ENCODE results near the gene SCARF1.
A peak's percentile ranks its signal among the peaks of the same experiment; 100 is the strongest.

Gene SCARF1

DNA sequence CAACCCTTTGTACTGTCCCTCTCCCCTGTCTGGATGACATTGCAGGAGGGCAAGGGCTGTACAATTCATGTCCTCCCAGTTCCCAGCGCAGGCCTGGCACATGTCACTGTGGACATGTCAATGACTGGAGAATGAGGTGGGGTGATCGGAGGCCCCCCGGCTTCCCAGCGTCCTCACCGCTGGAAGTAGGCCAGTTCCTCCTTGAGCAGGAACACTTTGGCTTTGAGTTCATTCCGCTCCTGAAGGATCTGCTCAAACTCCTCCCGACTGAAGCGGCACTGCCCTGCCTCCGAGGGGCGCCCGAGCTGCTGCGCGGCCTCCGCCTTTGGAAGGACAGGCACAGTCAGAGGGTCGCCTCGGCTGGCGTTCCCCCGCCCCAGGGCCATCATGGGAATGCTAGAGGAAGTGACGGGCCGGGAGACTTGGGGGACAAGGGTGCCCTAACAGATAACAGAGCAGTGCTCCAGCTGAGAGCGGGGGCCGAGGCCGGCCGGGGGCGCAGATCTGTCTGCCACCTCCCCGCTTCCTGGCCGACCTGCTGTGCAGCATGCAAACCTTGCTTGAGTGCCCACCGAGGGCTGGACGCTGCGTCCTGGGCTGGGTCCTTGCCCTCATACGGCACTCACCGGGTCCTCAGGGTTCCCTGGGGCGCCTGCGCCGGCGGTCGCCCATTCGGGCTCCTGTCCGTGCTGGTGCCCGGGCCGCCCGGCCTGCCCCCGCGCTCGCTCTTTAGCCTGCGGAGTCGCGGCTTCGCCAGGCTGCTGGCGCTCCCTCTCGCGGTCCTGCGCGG lies 2.8 kb upstream of the SCARF1 start:
- no peak for DNase-seq

DNA sequence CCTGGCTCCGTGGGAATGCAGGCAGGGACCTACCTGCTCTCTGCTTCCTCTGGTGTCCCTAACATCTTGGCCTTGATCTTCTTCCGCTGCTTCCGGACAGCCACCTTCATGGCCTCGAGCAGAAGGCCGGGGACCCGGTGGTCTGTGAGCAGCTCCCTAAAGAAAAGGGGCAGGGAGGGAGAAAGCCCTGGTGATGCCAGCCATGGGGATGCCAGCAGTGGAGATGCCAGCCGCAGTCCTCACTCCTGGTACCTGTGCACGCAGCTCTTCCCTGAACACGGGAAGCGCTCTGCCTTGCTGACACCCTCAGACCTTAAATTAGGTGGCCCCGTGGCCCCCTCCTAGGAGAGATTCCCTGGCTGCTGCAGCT lies 2.3 kb upstream of the SCARF1 start:
- no peak for DNase-seq

DNA sequence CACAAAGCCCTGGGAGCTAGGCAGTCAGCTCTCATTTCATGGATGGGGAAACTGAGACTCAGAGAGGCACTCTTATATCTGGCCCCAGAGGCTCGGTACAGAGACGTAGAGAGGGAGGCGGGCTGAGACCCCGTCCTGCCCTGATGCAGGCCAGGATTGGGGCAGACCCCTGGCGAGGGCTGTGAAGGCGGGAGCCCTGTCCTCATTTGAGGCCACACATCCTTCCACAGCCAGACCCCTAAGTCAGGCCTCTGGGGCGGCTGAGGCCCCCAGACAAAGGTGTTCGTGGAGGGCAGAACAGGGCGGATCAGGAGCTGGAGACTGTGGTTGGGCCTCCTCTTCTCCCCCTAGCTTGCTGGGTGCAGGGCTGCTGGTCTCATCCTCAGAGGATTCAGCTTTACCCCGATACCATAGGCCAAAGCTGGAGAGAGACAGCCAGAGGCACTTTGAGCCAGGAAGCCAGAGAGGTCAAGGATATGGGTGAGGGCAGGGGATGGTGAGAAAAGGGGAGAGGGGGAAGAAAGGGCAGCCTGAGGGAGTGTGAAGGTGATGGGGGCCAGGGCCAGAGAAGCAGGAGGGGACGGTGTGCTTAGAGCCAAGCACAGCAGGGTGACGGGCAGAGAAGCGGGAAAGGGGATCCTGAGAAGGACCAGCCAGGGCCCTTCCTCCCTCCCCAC lies 805 bp upstream of the SCARF1 start:
- DNase-seq = no peak

DNA sequence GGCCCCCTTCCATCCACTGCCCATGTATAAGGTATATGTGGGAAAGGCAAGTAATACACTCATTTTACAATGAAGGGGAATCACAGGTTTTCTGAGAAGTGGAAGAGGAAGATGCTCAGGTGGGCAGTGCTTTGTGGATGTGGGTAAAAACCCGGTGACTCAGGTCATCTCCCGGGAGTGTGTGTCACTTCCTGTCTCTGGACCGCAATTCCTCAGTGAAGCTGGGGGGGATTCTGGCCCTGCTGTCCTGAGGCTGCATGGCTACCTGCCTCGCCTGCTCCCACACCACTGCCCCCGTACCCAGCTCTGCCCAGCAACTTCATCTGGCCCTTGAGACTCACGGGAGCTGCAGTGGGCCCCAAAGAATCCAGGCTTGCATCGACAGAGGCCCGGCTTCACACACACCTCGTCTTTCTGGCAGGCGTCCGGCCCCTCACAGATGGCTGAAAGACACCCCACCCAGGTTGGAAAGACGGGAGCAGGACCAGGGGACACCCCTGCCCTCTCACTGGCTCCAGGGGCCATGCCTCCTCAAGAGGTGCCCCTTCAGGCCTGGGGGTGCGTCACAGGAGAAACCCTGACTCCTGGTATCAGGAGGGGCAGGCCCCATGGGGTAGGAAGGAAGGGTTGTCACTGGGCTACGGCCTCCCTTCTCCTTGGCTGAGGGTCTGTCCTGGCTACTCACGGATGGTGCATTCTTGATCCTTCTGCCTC lies 882 bp downstream of the SCARF1 start:
- no peak for DNase-seq

DNA sequence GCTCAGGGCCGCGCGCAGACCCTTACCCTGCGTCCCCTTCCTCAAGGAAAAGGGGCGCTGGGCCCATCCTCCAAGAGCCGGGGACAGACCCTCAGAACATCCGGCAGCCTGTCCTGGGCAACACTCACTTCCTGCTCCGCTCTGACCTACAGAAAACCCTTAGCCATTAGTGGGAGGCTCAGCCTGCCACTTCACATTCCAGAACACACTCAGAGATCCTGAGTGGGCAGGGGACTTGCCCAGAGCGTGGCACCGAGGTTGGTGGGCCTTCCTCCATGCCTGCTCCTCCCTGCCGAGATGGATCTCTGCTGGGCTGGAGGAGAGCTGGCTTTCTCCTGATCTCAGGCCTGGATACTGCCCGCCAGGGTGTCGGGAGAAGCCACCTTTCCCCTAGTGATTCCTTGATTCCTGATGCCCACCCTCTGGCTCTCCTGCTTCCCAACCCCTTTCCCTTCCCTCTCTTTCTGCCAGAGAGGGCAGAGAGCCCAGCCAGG lies 1.5 kb downstream of the SCARF1 start:
- no peak for DNase-seq

DNA sequence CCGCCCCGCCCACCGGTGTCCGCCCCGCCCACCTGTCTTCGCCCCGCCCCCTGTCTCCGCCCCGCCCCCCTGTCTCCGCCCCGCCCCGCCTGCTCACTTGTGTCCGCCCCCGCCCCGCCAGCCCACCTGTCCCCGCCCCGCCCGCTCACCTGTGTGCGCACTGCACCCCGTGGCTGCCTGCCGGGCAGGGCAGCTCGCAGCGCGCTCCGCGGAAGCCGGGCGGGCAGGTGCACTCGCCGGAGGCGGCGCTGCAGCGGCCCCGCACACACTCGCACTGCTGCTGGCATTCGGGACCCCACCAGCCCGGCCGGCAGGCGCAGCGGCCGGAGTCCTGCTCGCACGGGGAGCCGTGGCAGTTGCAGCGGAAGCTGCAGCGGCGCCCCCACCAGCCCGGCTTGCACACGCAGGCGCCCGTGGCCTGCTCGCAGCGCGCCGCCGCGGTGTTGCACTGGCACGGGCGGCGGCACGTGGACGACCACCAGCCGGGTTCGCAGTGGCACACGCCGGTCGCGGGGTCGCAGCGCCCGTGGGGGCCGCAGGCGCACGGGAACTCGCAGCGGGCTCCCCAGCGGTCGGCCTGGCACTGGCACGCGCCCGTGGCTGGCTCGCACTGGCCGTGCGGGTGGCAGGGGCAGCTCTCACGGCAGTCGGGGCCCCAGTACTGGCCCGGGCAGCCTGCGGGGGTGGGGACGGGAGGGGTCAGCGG lies 2.1 kb downstream of the SCARF1 start:
- peak; percentile 31 to 80 (median 67) for DNase-seq

DNA sequence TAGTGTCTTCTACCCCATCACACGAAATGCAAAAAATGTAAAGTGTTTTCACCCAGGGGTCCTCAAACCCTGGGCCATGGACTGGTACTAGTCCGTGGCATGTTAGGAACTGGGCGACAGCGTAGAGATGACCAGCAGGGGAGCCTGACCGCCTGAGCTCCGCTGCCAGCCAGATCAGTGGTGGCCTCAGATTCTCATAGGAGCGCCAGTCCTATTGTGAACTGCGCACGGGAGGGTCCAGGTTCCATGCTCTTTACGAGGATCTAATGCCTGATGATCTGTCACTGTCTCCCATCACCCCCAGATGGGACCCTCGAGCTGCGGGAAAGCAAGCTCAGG lies 4.5 kb downstream of the SCARF1 start:
- DNase-seq = no peak

DNA sequence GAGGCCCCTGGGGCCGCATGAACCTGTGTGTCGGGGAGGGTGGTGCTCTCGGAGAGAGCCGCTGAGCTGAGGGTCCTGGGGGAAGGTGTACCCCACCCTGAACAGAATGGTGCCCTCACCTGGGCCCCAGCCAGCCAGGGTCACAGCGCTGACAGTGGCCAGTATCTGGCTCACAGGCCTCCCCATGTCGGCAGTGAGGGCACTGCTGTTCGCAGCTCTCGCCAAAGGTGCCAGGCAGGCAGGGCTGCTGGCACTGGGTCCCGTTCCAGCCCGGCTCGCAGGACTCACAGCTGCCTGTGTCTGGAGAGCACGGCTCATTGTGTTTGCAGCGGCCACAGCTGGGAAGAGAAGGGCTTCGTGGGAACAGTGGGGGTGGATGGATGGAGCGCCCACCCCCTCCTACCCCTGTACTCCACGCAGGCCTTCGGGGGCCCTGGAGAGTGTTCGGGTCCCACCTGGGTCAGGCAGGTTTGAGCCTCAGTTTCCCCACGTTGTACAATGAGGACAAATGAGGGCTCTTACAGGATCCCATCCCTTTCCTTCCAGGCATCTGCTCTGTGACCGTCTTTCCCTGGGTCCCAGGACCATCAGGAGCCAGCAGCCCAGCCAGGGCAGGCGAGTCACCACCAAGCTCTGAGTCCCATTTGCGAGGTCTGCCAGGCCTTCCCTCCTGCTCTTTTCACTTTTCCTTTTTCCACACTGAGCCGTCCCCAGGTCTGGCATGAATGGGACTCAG lies 5.0 kb downstream of the SCARF1 start:
- DNase-seq = no peak

DNA sequence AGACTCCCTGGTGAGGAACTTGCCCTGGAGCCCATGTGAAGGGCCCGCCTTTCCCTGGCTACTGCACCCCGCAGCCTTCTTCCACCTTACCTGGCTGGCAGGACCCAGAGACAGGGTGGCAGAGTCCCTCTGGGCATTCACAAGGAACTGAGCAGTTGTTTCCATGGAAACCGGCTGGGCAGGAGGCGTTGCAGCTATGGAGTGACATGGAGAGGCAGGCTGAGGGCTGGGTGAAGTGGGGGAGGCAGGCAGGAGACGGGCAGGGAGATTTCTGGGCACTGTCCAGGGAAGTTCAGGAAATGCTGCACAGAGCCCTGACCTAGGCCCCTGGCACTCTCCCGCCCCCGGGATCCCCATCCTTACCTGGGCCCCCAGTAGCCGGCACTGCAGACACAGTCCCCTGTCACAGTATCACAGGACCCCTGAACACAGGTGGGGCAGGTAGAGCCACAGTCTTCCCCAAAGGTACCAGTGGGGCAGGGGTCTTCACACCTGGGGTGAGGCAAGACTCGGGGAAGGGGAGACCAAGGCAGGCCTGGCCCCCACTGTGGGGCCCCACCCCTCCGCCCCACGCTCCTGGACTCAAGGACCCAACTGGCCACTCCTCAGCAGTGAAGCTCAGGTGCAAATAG lies 5.9 kb downstream of the SCARF1 start:
- DNase-seq = no peak

DNA sequence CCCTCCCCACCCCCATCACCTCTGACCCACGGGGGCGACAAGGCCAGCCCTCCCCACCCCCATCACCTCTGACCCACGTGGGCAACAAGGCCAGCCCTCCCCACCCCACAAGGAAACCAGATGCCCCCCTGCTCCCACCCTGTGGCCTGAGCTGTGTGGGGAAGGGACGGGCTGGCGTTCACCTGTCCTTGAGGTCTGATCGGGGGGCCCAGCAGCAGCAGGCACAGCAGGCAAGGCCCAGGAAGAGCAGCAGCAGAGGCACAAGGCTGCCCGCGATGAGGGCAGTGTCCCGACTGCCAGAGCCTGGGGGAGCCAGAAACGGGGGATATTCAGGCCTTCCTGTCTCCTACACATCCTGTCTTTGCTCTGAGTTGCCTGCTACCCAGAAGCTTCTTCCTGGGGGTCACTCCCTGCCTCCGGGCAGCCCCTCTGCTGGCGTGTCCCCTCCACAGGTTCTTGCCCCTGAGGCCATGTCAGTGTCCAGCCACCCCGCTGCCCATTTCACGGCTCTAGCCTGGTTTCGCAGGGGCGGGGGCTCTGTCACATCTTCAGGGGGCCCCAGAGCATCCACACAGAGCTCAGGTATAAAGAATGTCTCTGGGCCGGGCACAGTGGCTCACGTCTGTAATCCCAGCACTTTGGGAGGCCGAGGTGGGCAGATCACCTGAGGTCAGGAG lies 6.8 kb downstream of the SCARF1 start:
- no peak for DNase-seq

DNA sequence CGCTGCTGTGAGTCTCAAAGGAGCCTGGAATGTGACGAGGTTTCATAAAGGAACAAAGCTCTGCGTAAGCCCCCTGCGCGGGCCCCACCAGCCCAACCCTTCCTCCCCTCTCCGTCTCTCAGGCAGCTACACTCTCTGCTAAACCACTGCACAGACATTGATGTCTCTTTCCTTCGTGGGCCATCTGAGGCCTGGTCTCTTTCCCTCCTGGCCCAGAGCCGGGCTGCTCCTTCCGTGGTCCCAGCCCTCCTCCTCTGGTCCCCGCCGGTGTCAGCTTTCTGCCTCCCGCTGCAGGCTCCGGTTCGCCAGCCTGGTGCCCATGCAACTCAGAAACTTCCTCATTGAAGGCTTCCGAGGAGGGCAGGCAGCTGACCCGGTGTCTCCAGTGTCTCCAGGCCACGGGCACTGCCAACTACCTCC lies 7.4 kb downstream of the SCARF1 start:
- DNase-seq = no peak

DNA sequence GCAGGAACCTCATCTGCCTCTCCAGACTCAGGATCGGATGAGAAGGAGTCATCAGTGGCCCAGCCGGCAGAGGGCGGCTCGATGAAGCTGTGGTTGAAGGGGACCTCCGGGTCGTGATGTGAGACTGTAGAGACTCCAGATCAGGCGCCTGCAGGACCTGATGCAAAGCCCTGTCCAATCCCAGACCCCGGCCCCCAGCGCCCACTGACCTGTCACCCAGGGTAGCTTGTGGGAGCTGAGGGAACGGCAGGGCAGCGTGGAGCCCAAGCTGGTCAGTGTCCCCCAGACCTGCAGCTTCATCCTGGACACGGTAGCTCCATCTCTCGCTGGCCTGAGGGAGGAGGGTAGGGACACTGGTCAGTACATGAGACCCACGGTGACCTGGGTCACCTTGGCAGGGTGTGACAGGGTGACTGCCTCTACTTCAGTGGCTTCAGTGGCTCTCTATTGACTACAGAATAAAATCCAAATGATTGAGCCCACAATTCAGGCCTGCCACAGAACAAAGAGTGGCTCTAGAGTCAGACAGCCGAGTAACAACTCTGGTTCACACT lies 8.7 kb downstream of the SCARF1 start:
- no peak for DNase-seq

DNA sequence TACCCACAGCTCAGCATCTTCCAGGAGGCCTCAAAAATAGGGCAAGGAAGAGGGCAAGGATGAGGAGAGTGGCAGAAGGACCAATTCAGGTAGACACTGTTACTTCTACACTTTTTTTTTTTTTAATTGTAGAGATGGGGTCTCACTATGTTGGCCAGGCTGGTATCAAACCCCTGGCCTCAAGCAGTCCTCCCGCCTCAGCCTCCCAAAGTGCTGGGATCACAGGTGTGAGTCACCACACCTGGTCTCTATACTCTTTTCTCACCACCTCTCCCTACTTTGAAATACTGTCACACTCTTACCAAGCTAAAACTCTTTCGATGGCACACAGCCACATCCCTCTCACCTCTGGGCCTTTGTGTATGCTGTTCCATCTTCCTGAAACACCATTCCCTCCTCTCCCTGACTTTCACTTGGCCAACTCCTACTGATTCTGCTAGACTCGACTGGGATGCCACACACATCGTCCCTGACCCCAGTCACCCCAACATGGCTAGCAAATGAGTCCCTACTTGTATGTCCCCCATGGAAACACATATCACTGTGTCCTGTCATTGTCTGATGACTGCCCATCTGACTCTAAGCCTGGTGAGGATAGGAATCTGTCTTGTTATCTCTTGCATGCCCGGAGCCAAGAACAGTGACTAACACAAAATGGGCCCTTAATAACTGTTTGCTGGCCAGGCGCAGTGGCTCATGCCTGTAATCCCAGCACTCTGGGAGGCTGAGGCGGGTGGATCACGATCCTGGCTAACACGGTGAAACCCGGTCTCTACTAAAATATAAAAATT lies 9.7 kb downstream of the SCARF1 start:
- no peak for DNase-seq

DNA sequence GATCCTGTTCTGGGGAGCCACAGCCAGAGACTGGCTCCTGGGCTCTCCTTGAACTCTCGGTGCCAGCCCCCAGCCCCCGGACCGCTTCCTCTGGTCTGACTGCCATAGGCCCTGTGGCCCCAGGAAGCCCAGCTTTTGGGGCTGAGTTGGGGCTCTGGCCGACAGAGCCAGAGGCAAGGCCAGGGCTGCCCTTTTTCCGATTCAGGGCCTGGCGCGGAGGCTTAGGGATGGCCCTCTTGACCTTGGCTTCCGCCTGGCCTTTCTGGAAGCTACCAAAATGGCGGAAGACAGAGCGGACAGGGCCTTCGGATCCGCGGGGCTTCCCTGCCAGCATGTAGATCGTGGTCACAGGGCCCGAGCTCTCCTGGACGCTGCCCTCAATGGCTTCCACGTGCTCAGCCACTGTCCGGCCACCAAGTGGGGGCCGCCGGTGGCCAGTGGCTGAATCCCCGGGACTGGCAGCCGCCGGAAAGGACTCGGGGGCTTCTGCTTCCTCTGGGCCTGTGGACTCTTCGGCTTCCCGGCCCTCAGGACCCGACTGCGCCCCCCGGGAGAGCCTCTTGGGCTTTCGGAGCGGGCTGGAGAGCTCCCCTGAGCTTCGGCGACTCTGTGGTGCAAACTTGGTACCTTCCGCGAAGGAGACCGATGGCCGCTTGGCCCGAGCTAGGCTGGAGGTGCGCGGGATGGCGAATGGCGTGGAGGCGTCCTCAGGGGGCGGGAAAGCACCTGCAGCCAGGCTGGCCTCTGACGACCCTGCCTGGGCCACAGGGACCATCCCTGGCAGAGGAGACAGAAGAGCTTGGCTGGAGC lies 10.5 kb downstream of the SCARF1 start:
- DNase-seq = no peak

DNA sequence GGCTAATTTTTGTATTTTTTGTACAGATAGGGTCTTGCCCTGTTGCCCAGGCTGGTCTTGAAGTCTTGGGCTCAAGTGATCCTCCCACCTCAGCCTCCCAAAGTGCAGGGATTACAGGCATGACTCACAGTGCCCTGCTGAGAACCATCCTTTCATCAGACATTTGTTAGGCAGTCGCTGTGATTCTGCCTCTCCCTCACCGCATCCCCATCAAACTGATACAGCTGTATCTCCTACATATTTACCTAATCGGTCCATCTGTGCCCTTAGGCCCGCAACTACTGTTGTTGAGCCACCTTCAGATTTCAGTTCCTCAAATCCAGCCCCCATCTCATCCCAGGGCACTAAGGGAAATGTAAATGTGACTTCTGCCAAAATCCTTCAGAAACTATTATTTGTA lies 14.9 kb downstream of the SCARF1 start:
- no peak for DNase-seq

DNA sequence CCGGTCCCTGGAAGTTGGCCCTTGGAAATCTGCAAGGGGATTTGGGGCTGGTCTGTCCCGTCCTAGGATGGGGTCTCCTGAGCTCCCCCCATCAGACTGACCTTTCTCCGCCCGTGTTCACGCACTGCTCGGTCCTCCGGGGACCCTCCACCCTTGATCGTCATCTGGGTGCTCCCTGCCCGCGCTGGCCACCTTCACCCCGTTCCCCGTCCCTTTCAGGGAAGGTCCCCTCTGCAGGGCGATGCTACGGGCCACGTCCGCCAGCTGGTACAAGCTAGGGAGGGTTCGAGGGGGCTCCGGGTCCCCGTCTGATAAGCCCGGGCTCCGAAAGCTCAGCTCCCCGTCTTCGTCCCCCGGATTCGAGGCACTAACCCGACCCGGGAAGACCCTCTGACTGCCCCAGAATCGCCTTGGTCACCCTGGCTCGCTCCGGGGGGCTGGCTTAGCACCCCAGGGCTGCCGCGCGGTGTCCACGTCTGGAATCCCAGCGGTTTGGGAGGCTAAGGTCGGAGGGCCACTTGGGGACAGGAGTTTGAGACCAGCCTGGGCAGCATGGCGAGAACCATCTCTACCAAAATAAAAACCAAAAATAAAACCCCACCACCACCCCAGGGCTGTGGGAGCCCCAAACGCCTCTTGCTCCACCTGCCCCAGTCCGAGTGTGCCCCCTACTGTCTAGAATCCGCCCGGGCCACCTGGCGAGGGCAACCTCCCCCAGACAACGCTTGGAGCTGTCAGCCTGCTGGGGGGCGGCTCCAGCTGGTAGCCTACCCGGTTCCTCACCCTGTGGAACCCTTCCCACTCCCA lies 15.8 kb downstream of the SCARF1 start:
- peak in 4 of 5 experiments; percentile 49 to 72 (median 59) for DNase-seq

DNA sequence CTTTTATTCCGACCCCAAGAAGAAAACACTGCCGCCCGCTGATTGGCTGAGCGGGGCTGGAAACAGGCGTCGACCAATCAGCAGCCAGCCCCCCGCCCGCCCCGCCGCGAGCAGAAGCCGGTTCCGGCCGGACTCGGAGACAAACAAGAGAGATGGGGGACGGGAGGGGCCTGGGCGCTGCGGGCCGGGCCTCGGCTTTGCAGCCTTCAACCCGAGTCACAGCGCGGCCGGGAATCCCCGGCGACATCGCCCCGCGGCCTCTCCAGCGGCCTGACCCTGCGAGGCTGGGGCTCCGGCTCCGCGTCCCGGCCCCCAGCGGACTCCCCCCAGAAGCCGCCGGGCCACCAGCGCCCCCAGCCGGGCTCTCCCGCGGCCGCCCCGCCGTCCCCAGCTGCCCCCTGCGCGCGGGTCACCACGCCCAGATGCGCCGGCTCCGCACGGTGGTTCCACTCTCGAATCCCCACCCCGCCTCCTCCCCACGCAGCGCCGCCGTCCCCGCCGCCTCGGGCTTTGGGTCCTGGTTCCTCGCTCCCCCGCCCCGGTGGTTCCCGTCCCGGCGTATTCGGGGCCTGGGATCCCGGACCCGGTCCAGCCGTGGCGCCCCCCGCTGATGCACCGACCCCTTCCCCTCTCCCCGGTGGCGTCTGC lies 16.6 kb downstream of the SCARF1 start:
- peak; percentile 73 to 89 (median 83) for DNase-seq

All from T-helper 2 cell (primary cell).